Coronary artery (tissue), 2 donors: ENCODE measurements around the gene RALGPS2.
A peak's percentile ranks its signal among the peaks of the same experiment; 100 is the strongest.

Experiments
- DNase-seq: peaks from one replicate; pipeline ENCODE4 v3.0.0-alpha.2; 2017; ENCODE audit warnings: low spot score
- H3K27ac ChIP-seq, 2 donors: fragments of 200-600 bp; sonication (generic); one replicate each; pipeline ENCODE4 v1.5.1; 2016 to 2019
- H3K4me3 ChIP-seq: fragments of 200-600 bp; sonication (generic); 2 replicates; pipeline ENCODE4 v1.5.1; 2016; ENCODE audit warnings: mild to moderate bottlenecking, moderate library complexity
- CTCF ChIP-seq: fragments of 200-600 bp; sonication (generic); IDR thresholded peaks from one replicate; pipeline ENCODE4 v1.5.1; 2019; ENCODE audit warnings: antibody characterized with exemption

RALGPS2 gene

GRCh38 chr1:178933709-178934490 is 208.9 kb downstream of the RALGPS2 start:
- TF ChIP-seq CTCF, result no peak
- Histone ChIP-seq H3K27ac (peak overlapping the region; percentile 88 to 94), H3K4me3 (no peak overlapping the region)
- no peak for DNase-seq

- Histone ChIP-seq H3K4me3 (no peak overlapping the region), H3K27ac (peak overlapping the region in 1 of 2 donors; percentile 94)
- no peak for DNase-seq
- no peak for TF ChIP-seq CTCF
Observed at GRCh38 chr1:178934546-178934945, 209.5 kb downstream of the RALGPS2 start.

- Histone ChIP-seq H3K27ac (no peak overlapping the region), H3K4me3 (no peak overlapping the region)
- DNase-seq, result no peak
- TF ChIP-seq CTCF, result no peak
Observed at GRCh38 chr1:178935610-178936009, 210.6 kb downstream of the RALGPS2 start.

- no peak for TF ChIP-seq CTCF
- Histone ChIP-seq H3K27ac (peak overlapping the region; percentile 86 to 96), H3K4me3 (no peak overlapping the region)
- peak; percentile 71 for DNase-seq
Observed at GRCh38 chr1:178937695-178938094, 212.7 kb downstream of the RALGPS2 start.

GRCh38 chr1:178938101-178938958 is 213.3 kb downstream of the RALGPS2 start:
- H3K4me3 ChIP-seq, result peak overlapping the region; percentile 63
- no peak for DNase-seq
- TF ChIP-seq CTCF, result no peak
- peak overlapping the region; percentile 86 to 96 for H3K27ac ChIP-seq

GRCh38 chr1:178938959-178939317 is 213.9 kb downstream of the RALGPS2 start:
- DNase-seq, result peak; percentile 93
- Histone ChIP-seq H3K4me3 (peak overlapping the region; percentile 63), H3K27ac (peak overlapping the region; percentile 86 to 96)
- no peak for TF ChIP-seq CTCF
